Skeletal muscle cell (primary cell): ENCODE data around the gene PCDH11Y.
"Not testable (repeated sequence)": the region's sequence is repeated elsewhere in the genome, so short reads cannot be mapped to it uniquely, and the experiment has no call there.

Source experiments
- DNase-seq: peaks from one replicate; pipeline ENCODE4 v3.0.0-alpha.2; 2010; ENCODE audit warnings: low read depth
- H3K4me3 ChIP-seq: 2 replicates; pipeline ENCODE4 v1.5.1; 2011; ENCODE audit warnings: low read depth, mild to moderate bottlenecking, control low read depth, low read length, moderate library complexity

PCDH11Y gene, protein sequence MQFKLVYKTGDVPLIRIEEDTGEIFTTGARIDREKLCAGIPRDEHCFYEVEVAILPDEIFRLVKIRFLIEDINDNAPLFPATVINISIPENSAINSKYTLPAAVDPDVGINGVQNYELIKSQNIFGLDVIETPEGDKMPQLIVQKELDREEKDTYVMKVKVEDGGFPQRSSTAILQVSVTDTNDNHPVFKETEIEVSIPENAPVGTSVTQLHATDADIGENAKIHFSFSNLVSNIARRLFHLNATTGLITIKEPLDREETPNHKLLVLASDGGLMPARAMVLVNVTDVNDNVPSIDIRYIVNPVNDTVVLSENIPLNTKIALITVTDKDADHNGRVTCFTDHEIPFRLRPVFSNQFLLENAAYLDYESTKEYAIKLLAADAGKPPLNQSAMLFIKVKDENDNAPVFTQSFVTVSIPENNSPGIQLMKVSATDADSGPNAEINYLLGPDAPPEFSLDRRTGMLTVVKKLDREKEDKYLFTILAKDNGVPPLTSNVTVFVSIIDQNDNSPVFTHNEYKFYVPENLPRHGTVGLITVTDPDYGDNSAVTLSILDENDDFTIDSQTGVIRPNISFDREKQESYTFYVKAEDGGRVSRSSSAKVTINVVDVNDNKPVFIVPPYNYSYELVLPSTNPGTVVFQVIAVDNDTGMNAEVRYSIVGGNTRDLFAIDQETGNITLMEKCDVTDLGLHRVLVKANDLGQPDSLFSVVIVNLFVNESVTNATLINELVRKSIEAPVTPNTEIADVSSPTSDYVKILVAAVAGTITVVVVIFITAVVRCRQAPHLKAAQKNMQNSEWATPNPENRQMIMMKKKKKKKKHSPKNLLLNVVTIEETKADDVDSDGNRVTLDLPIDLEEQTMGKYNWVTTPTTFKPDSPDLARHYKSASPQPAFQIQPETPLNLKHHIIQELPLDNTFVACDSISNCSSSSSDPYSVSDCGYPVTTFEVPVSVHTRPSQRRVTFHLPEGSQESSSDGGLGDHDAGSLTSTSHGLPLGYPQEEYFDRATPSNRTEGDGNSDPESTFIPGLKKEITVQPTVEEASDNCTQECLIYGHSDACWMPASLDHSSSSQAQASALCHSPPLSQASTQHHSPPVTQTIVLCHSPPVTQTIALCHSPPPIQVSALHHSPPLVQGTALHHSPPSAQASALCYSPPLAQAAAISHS (N-terminal part only)

DNA sequence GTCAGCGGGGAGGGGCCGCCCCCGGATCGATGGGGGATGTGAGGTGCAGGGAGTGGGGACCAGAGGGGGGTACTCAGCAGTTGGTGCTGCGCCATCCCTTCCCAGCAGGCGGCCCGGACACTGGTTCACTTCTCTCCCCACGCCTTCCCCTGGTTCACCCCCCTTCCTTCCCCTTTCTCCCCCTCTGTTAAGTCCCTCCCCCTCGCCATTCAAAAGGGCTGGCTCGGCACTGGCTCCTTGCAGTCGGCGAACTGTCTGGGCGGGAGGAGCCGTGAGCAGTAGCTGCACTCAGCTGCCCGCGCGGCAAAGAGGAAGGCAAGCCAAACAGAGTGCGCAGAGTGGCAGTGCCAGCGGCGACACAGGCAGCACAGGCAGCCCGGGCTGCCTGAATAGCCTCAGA lies at the start of gene PCDH11Y:
Gene PCDH11Y (plus strand): TSS at position 240 of the 400 bp plus-strand sequence. CDS start 56,804 bp downstream, outside the sequence.
- H3K4me3 ChIP-seq, DNase-seq: not testable (repeated sequence)

- not testable (repeated sequence) for DNase-seq, H3K4me3 ChIP-seq
Measured at GRCh38 chrY:4967894-4968293, 32.2 kb upstream of the PCDH11Y start.

DNA sequence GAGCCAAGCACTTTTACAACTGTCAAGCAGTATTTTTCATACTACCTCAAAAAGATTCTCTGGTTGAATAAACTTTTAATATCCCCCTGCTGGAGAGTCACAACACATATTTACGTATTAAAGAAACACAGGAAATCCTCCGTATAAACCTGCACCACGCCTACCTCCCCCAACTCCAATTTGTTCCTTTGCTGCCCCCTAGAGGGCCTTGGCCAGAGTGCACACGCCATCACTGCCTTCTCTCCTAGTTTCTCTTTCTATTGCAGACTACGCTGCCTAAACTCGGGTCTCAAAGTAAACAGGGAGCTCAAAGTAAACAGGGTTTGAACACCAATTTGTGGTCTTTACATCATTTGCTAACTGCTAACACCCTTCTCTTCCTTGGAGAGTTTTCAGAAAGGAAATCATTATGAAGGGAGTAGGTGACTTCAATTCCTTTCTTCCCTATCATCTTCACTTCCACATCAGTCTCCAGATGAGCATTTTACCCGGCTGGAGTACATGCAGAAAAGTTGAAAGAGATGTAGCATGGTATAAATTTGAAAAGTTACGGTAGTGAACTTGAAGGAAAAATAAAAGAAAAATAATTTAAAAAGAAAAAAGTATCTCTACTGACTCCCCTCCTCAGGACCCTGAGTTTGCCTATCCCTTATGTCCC lies 8.2 kb upstream of the PCDH11Y start:
- not testable (repeated sequence) for DNase-seq, H3K4me3 ChIP-seq

DNA sequence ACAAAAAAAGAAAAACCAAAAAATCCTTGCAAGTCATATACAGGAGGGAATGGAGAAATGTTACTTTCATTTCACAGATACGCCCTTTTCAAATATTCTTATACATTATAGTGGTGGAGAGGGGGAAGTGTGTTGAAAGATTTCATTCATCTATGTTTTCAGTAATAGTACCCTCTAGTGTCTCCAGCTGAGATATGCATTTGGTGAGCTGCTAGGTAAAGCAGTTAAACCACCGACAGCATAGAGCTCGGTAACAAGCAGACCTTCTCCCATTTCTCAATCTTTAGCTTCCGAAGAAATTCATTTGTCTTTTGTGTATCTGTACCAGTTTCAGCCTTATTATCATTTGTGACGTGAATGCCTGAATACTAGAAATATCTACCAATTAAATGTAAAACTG lies 5.2 kb upstream of the PCDH11Y start:
- DNase-seq, H3K4me3 ChIP-seq: not testable (repeated sequence)

GRCh38 chrY:5002476-5003184 lies 2.5 kb downstream of the PCDH11Y start:
- not testable (repeated sequence) for H3K4me3 ChIP-seq, DNase-seq

DNA sequence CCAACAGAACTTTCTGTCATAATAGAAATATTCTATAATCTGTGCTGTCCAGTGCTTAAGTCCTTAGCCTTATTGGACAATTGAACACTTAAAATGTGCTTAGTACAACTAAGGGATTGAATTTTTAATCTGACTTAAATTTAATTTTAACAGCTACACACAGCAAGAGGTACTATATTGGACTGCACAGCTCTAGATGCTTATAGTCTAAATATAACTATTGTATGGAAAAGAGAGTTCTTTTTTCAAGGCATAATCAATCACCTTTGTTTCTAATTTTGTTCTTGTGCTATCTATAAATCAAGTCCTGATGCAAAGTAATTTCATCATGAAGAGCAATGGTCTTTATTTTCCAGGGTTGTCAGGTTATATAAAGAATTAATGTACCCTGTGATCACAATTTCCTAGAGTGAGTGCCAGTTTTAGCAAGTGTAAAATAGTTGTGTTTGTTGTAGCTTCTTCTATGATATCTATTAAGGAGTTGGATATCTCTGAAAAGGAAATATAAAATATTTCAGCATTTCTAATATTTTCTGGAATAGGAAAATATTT lies 39.0 kb downstream of the PCDH11Y start:
- DNase-seq, H3K4me3 ChIP-seq: not testable (repeated sequence)

GRCh38 chrY:5083017-5083416 lies 82.9 kb downstream of the PCDH11Y start:
- not testable (repeated sequence) for DNase-seq, H3K4me3 ChIP-seq

DNA sequence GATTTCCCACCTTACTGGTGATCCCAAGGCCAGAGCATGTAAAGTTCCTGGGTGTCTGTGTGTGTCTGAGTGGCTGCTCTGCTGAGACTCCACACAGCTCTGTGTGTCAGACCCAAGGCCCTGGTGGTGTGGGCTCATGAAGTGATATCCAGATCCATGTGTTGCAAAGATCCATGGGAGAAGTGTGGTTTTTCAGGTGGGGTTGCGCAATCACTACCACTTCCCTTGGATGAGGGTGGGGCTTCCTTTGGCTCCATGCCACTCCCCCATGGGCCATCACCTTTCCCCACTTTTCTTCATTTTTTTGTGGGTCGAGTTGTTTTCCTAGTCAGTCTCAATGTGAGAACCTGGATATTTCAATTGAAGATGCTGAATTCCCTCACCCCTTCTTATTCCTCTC lies 182.9 kb downstream of the PCDH11Y start:
- not testable (repeated sequence) for H3K4me3 ChIP-seq, DNase-seq

DNA sequence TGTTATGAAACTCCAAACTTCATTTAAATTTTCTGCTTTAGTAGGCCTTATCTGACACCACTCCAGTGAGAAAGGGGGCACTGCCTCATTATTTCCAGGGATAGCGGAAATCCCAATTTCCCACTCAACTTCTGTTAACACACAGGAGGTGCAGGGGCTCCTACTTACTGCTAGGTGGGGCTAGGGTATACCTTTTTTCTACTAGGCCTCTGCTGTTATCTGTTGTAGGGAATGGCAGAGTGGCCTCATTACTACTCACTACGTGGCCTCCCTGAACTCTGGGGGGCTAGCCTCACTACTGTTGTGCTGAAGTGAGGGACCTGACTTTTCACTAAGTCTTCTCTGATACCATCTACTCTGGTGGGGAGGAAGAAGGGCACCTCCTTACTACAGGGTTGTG lies 215.0 kb downstream of the PCDH11Y start:
- DNase-seq, H3K4me3 ChIP-seq: not testable (repeated sequence)

DNA sequence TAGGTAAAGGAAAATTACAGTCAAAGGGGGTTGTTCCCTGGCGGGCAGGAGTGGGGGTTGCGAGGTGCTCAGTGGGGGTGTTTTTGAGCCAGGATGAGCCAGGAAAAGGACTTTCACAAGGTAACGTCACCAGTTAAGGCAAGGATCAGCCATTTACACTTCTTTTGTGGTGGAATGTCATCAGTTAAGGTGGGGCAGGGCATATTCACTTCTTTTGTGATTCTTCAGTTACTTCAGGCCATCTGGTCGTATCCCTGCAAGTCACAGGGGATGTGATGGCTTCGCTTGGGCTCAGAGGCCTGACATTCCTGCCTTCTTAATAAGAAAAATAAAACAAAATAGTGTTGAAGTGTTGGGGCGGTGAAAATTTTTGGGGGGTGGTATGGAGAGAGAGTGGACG lies 324.8 kb downstream of the PCDH11Y start:
- DNase-seq, H3K4me3 ChIP-seq: not testable (repeated sequence)

DNA sequence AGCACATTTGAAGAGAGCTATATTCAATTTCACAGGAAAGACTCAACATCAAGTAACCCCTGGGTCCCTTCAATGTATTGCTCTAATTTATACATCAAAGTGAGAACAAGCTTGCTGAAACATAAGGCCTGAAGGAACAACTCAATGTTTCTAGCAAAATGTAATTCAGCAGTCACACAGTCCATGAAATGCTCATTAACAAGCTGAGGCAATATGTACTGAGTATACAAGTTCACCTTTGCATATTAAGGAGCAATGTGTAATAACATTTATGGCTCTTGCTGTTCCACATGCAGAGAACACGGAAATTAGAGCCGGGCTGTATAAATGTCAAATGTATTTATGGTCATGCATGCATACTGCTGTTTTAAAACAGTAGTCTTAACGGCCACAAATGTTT lies 342.1 kb downstream of the PCDH11Y start:
- H3K4me3 ChIP-seq, DNase-seq: not testable (repeated sequence)

GRCh38 chrY:5543705-5544104 lies 543.6 kb downstream of the PCDH11Y start:
- not testable (repeated sequence) for H3K4me3 ChIP-seq, DNase-seq

DNA sequence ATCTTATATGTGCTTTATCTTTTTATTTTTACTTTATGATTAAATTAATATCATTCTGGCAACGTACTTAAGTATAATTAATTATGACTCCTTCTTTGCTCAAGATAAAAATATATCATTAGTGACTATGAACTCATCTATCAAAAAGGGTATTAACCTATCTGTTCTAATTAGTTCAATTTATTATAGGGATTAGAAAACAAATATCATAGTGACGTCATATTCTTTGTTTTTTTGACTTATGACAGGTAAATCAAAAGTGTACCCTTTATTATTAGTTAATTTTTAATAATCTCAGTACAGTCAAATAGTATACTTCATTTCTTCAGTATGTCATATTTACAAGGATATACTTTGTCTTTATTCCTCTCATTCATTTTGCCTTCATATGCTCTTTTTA lies 638.5 kb downstream of the PCDH11Y start:
- not testable (repeated sequence) for DNase-seq, H3K4me3 ChIP-seq

GRCh38 chrY:5679265-5679664 lies 679.2 kb downstream of the PCDH11Y start:
- DNase-seq, H3K4me3 ChIP-seq: not testable (repeated sequence)

GRCh38 chrY:5708727-5709126 lies 708.6 kb downstream of the PCDH11Y start:
- DNase-seq, H3K4me3 ChIP-seq: not testable (repeated sequence)

DNA sequence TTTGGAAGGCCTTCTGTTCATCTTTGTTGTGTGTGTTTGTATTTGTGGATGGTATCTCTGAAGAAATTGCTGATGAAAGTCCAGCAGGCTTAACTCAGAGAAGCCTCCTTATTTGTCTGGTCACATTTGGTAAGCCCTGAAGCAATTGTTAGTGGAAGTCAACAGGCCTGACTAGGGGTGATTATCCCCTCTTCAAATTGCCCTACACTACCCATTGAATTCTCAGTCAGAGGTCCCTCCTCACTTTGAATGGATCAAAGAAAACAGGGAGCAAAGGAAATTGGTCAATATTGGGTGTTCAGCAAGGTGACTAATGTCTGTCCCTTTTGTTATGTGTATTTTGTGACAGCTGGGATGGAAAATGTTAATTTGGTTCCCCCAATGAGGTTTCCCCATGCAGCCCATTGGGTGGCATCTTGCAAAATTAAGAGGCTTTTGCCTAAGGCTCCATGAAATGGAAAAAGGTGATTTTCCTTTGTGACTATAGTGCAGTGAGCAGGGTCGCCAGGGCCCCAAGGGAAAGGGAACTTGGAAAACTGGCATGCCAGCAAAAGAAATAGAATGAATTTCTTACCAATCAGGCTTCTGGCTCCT lies 709.8 kb downstream of the PCDH11Y start:
- DNase-seq, H3K4me3 ChIP-seq: not testable (repeated sequence)

DNA sequence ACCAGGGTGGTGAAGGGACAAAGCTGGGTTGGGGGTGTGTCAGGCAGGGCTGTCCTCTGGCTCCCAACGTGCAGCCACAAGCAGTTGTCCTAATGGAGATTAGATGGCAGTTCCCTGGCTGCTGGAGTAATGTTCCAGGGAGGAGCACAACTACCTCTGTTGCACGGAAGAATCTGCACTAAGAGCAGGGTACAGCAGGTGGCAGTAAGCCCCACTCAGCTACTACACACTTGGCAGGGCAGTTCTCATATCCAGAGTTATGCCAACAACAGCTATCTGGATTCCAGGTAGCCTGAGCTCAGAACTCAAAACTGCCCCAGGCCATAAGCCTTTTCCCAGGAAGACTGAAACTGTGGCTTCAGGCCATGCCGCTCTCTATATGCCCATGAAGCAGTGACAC lies 761.3 kb downstream of the PCDH11Y start:
- not testable (repeated sequence) for DNase-seq, H3K4me3 ChIP-seq

GRCh38 chrY:5776485-5776884 lies 776.4 kb downstream of the PCDH11Y start:
- H3K4me3 ChIP-seq, DNase-seq: not testable (repeated sequence)
